Liver (tissue), 9 donors: ENCODE measurements around the gene PER2. TPM values are rescaled to one million over a fixed set of nuclear protein-coding genes. Genes with fewer than 3 reads are reported as not detected.

ENCODE experiments used
- DNase-seq: peaks from one replicate; pipeline ENCODE4 v3.0.0-alpha.2; 2017; ENCODE audit warnings: low spot score
- H3K27ac ChIP-seq, 2 donors: one replicate each; pipeline ENCODE4 v1.7.0; 2013; ENCODE audit warnings: inconsistent platforms in 2 of 2, low read length in 2 of 2, control low read depth in 1 of 2, low read depth in 1 of 2, mild to moderate bottlenecking in 1 of 2
- H3K27me3 ChIP-seq, 4 donors: one replicate each; pipeline versions ENCODE4 v1.6.1 to v1.7.0; 2013; ENCODE audit warnings: low read length in 3 of 4, inconsistent platforms in 1 of 4, mild to moderate bottlenecking in 1 of 4, moderate library complexity in 1 of 4; ENCODE audit not compliant: control insufficient read depth in 4 of 4, insufficient read depth in 4 of 4
- H3K36me3 ChIP-seq, 4 donors: one replicate each; pipeline versions ENCODE4 v1.6.1 to v1.7.0; 2013; ENCODE audit warnings: low read length in 3 of 4, mild to moderate bottlenecking in 3 of 4, low read depth in 1 of 4, moderate library complexity in 1 of 4; ENCODE audit not compliant: control insufficient read depth in 4 of 4, insufficient read depth in 3 of 4
- H3K4me1 ChIP-seq, 4 donors: one replicate each; pipeline versions ENCODE4 v1.6.1 to v1.7.0; 2013; ENCODE audit warnings: low read length in 3 of 4, mild to moderate bottlenecking in 3 of 4, moderate library complexity in 1 of 4; ENCODE audit not compliant: control insufficient read depth in 4 of 4, insufficient read depth in 4 of 4
- H3K4me3 ChIP-seq, 3 donors: one replicate each; pipeline versions ENCODE4 v1.6.1 to v1.7.0; 2013; ENCODE audit warnings: low read length in 3 of 3, control low read depth in 1 of 3, low read depth in 1 of 3, mild to moderate bottlenecking in 1 of 3
- H3K9ac ChIP-seq, 2 donors: one replicate each; pipeline ENCODE4 v1.7.0; 2013; ENCODE audit warnings: low read length in 2 of 2, mild to moderate bottlenecking in 2 of 2, moderate library complexity in 2 of 2, control low read depth in 1 of 2, low read depth in 1 of 2
- H3K9me3 ChIP-seq, 4 donors: one replicate each; pipeline versions ENCODE4 v1.6.1 to v1.7.0; 2013; ENCODE audit warnings: low read length in 3 of 4; ENCODE audit not compliant: control insufficient read depth in 4 of 4
- CTCF ChIP-seq: fragments of 150-350 bp; IDR thresholded peaks from 2 replicates; pipeline ENCODE4 v1.5.1; 2017; ENCODE audit warnings: improper control_type of control experiment, low read depth, low read length; ENCODE audit not compliant: missing input control
- EGR1 ChIP-seq, 2 donors: IDR thresholded peaks; 2 replicates each; pipeline ENCODE4 v1.6.1; 2016 to 2018; ENCODE audit warnings: antibody characterized with exemption in 2 of 2, low read depth in 2 of 2
- FOXA1 ChIP-seq: IDR thresholded peaks from 2 replicates; pipeline ENCODE4 v1.6.1; 2016; ENCODE audit warnings: antibody characterized with exemption
- FOXA2 ChIP-seq: IDR thresholded peaks from 2 replicates; pipeline ENCODE4 v1.6.1; 2016; ENCODE audit warnings: antibody characterized with exemption
- GABPA ChIP-seq, 2 donors: IDR thresholded peaks in 1 of 2; conservative IDR thresholded peaks in 1 of 2; 2 replicates each; pipeline ENCODE4 v1.6.1; 2016; ENCODE audit warnings: antibody characterized with exemption in 2 of 2, mild to moderate bottlenecking in 1 of 2, moderate library complexity in 1 of 2
- HNF4A ChIP-seq, 2 donors: conservative IDR thresholded peaks; 2 replicates each; pipeline ENCODE4 v1.6.1; 2016; ENCODE audit warnings: antibody characterized with exemption in 2 of 2, mild to moderate bottlenecking in 2 of 2
- JUND ChIP-seq, 2 donors: IDR thresholded peaks; 2 replicates each; pipeline ENCODE4 v1.6.1; 2016; ENCODE audit warnings: antibody characterized with exemption in 2 of 2
- MAX ChIP-seq: IDR thresholded peaks from 2 replicates; pipeline ENCODE4 v1.6.1; 2016; ENCODE audit warnings: antibody characterized with exemption
- RXRA ChIP-seq, 2 donors: IDR thresholded peaks; 2 replicates each; pipeline ENCODE4 v1.6.1; 2017 to 2018; ENCODE audit warnings: antibody characterized with exemption in 2 of 2, mild to moderate bottlenecking in 1 of 2
- TAF1 ChIP-seq: conservative IDR thresholded peaks from 2 replicates; pipeline ENCODE4 v1.6.1; 2016; ENCODE audit warnings: antibody characterized with exemption, mild to moderate bottlenecking
- YY1 ChIP-seq: IDR thresholded peaks from 2 replicates; pipeline ENCODE4 v1.6.1; 2016; ENCODE audit warnings: antibody characterized with exemption, mild to moderate bottlenecking
- ZBTB33 ChIP-seq: IDR thresholded peaks from 2 replicates; pipeline ENCODE4 v1.6.1; 2016; ENCODE audit warnings: antibody characterized with exemption
- WGBS: extraction: QIAGEN DNeasy Blood & Tissue Kit; methylation state at CpG from one replicate; pipeline ENCODE4 v1.1.7; 2013; 5-methylcytosine and 5-hydroxymethylcytosine counted together
- polyA plus RNA-seq, 2 donors: library from polyadenylated mRNA; stranded (reverse) in 1 of 2; unstranded in 1 of 2; fragments of 200-250 nt in 1 of 2; fragments of >200 nt in 1 of 2; fragmentation: Nextera tagmentation in 1 of 2; extraction: Ambion mirVana in 1 of 2; gene quantifications; one replicate each; pipeline versions ENCODE4 v1.2.1 to v1.2.3, GENCODE V29; 2013 to 2015
- total RNA-seq, 2 donors: library from RNA; depleted of rRNA; stranded (reverse); fragments of >200 nt; gene quantifications; one replicate each; pipeline ENCODE4 v1.2.3, GENCODE V29; 2014
- donor health status: healthy.
- donor health status: healthy.
- donor health status: healthy.
- donor health status: healthy.
- donor health status: healthy.

PER2 gene
- total and polyA plus RNA-seq, 4 donors: 1.1 to 12.5 (median 4.1) TPM

- Histone ChIP-seq H3K4me3 (no peak overlapping the region), H3K9me3 (no peaks in the 10 kb centered on the region), H3K27ac (peak overlapping the region; percentile 7 to 58), H3K27me3 (no peaks in the 10 kb centered on the region), H3K9ac (no peak overlapping the region), H3K36me3 (no peaks in the 10 kb centered on the region), H3K4me1 (peaks cover 23 to 59% (median 37%) of the 10 kb centered on the region in 4 donors)
- 92% methylated on average over 17 of the region's 17 CpGs for WGBS
- no peak for TF ChIP-seq RXRA (IDR thresholded peaks at IDR 0.05)
- no peak for TF ChIP-seq CTCF
- TF ChIP-seq FOXA1: no peak
- no peak for TF ChIP-seq GABPA (IDR thresholded peaks at IDR 0.05 in 1 of 2, conservative IDR thresholded peaks at IDR 0.05 in 1 of 2)
- no peak for DNase-seq
These were observed 5.3 kb downstream of the PER2 start for GRCh38 chr2:238282861-238283738.

GRCh38 chr2:238281826-238282480 is 6.5 kb downstream of the PER2 start:
- no peak overlapping the region for H3K27ac ChIP-seq
- H3K9me3 ChIP-seq: no peaks in the 10 kb centered on the region
- no peak overlapping the region for H3K4me3 ChIP-seq
- TF ChIP-seq TAF1 (no peak), JUND (IDR thresholded peaks at IDR 0.05) (no peak), HNF4A (conservative IDR thresholded peaks at IDR 0.05) (no peak), RXRA (IDR thresholded peaks at IDR 0.05) (no peak), EGR1 (IDR thresholded peaks at IDR 0.05; ENCODE audit: low read depth in 2 of 2) (no peak)
- peaks cover 20 to 50% (median 35%) of the 10 kb centered on the region in 4 donors for H3K4me1 ChIP-seq
- WGBS: 91% methylated on average over 13 of the region's 13 CpGs
- H3K27me3 ChIP-seq: no peaks in the 10 kb centered on the region
- peaks cover 0 to 5% (median 5%) of the 10 kb centered on the region in 4 donors for H3K36me3 ChIP-seq
- no peak for DNase-seq
- no peak overlapping the region for H3K9ac ChIP-seq

DNA sequence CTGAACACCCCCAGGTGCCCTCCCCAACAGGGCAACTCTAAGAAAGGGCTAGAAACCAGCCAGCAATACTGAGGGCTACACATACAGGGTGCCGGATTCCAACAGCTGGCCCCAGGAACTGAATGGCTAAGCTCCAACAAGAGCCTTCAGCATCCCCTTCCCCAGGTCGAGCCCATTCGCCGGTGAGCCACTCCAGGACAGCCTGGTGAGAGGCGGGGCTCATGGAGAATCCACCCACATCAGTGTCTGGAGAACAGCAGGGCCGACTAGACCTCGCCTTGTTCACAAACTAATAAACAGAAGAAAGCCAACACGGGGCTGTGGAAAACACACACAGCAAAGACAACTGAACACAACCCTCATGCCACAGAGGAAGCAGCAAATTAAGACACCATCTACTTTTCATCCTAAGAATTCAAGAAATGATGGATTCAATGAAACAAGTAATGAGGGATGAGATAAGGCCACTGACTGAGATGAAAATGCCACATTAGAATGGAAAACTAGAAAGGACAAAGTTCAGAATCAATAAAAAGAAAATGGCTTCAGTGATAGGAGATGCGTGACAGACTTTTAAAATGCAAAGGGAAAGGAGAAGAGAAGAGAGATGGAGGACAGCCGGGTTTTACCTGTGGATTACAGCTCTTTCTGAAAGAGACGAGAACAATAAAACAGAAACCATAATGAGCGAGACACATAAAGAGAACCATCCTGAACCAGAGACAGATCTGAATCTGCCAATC is 8.2 kb downstream of the PER2 start:
- Histone ChIP-seq H3K27me3 (no peaks in the 10 kb centered on the region), H3K9ac (no peak overlapping the region), H3K4me1 (peaks cover 17 to 38% (median 25%) of the 10 kb centered on the region in 4 donors), H3K36me3 (peaks cover 0 to 19% (median 16%) of the 10 kb centered on the region in 4 donors), H3K27ac (no peak overlapping the region), H3K4me3 (no peak overlapping the region), H3K9me3 (no peaks in the 10 kb centered on the region)
- DNase-seq: no peak
- TF ChIP-seq YY1: peak; percentile 58
- no peak for TF ChIP-seq MAX
- TF ChIP-seq FOXA2: no peak
- peak; percentile 13 to 19 for TF ChIP-seq HNF4A (conservative IDR thresholded peaks at IDR 0.05)
- TF ChIP-seq ZBTB33: no peak
- WGBS: 86% methylated on average over 12 of the region's 12 CpGs
